DMS53 treated with DMSO at 0.1 percent for 48 hours (cell line): ENCODE data around the gene CFAP92.

ENCODE experiments used
- DNase-seq: peaks from one replicate; lab custom pipeline; 2025; ENCODE audit not compliant: unreplicated experiment; lab: John Stamatoyannopoulos, UW

Gene CFAP92

GRCh38 chr3:129009266-129009665 lies 15.4 kb upstream of the CFAP92 start:
- DNase-seq: no peak

- DNase-seq: no peak
Observed at GRCh38 chr3:129007792-129008191, 13.9 kb upstream of the CFAP92 start.

GRCh38 chr3:129006864-129007263 lies 13.0 kb upstream of the CFAP92 start:
- no peak for DNase-seq

GRCh38 chr3:129005526-129006303 lies 11.8 kb upstream of the CFAP92 start:
- peak; percentile 51 for DNase-seq

- peak; percentile 49 for DNase-seq
Observed at GRCh38 chr3:129004639-129005295, 10.9 kb upstream of the CFAP92 start.

- peak; percentile 60 for DNase-seq
Observed at GRCh38 chr3:129003578-129004112, 9.8 kb upstream of the CFAP92 start.

- DNase-seq: peak; percentile 18
Observed at GRCh38 chr3:129002573-129003569, 9.0 kb upstream of the CFAP92 start.

GRCh38 chr3:129001806-129002572 lies 8.1 kb upstream of the CFAP92 start:
- no peak for DNase-seq

GRCh38 chr3:129001101-129001805 lies 7.4 kb upstream of the CFAP92 start, which contains the start of gene EFCC1:
TSS of gene EFCC1 (plus strand) at chr3:129001304. CDS start at chr3:129001629, 325 bp downstream.
- no peak for DNase-seq

GRCh38 chr3:129000742-129001100 lies 6.8 kb upstream of the CFAP92 start:
- DNase-seq: no peak

GRCh38 chr3:128999102-128999501 lies 5.2 kb upstream of the CFAP92 start:
- no peak for DNase-seq

- no peak for DNase-seq
Observed at GRCh38 chr3:128998561-128998960, 4.7 kb upstream of the CFAP92 start.

GRCh38 chr3:128997486-128998133 lies 3.7 kb upstream of the CFAP92 start:
- no peak for DNase-seq

- no peak for DNase-seq
Observed at GRCh38 chr3:128996726-128997125, 2.9 kb upstream of the CFAP92 start.

- no peak for DNase-seq
Observed at GRCh38 chr3:128996200-128996599, 2.3 kb upstream of the CFAP92 start.

- no peak for DNase-seq
Observed at GRCh38 chr3:128995737-128996136, 1.9 kb upstream of the CFAP92 start.

- no peak for DNase-seq
Observed at GRCh38 chr3:128994581-128995546, 988 bp upstream of the CFAP92 start.

- DNase-seq: no peak
Observed at GRCh38 chr3:128994173-128994512, 267 bp upstream of the CFAP92 start.
